DND-41 (cell line): ENCODE data around the gene FOXA1.

Experiments used
- EZH2 ChIP-seq: IDR thresholded peaks from 3 replicates; pipeline ENCODE4 v1.6.1; 2012; ENCODE audit warnings: borderline replicate concordance, low read depth, mild to moderate bottlenecking, moderate library complexity, low read length, inconsistent platforms; ENCODE audit not compliant: severe bottlenecking
- TF ChIP-seq, protein P1 (sequence below): IDR thresholded peaks from 2 replicates; pipeline ENCODE4 v1.5.1; 2012; ENCODE audit warnings: borderline replicate concordance, low read length, moderate library complexity, mild to moderate bottlenecking; ENCODE audit not compliant: poor library complexity, severe bottlenecking; ENCODE audit errors: extremely low read depth

DNA sequence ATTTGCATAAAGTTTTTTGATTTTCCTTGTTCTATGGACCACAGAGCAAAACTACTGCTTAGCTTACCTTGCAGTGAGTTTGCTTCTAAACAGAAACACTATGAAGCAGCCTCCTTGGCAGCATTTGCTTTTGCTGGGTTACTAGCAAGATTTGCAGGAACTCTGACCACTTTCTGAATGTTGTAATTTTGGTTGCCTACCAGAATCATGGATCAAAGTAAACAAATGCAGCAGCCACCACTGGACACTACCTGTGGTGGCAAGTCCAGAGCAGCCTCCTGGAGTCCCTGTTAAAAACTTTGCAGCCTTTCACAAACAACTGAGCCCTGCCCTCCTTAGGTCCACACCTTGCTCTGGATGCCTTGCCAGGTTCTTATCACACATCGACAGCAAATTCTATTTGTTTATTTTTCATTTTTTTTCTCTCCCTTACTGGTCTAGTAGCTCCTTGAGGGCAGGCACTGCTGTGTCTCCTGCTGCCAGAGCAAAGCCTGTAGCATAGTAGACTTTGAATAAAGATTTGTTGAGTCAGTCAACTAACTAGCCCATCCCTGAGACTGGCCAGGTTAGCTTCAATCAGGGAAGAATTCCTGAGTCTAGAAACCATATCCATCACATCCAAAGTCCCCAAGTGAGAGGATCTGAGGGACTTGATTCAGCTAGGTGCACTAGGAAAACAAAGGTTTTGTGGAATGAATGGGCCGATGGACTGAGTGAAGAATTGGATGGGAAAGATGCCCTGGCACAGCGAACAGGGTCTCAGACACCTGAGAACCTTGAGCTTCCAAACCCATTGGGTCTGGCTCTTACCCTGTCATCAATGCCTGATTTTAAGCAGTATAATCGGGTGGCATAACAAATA lies 6.1 kb upstream of the FOXA1 start:
- TF ChIP-seq, protein P1, sequence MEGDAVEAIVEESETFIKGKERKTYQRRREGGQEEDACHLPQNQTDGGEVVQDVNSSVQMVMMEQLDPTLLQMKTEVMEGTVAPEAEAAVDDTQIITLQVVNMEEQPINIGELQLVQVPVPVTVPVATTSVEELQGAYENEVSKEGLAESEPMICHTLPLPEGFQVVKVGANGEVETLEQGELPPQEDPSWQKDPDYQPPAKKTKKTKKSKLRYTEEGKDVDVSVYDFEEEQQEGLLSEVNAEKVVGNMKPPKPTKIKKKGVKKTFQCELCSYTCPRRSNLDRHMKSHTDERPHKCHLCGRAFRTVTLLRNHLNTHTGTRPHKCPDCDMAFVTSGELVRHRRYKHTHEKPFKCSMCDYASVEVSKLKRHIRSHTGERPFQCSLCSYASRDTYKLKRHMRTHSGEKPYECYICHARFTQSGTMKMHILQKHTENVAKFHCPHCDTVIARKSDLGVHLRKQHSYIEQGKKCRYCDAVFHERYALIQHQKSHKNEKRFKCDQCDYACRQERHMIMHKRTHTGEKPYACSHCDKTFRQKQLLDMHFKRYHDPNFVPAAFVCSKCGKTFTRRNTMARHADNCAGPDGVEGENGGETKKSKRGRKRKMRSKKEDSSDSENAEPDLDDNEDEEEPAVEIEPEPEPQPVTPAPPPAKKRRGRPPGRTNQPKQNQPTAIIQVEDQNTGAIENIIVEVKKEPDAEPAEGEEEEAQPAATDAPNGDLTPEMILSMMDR, result no peak
- no peak for TF ChIP-seq EZH2
